Ishikawa (cell line): ENCODE measurements around the gene ASH1L.

ENCODE experiments used
- CEBPB ChIP-seq: IDR thresholded peaks from 2 replicates; pipeline ENCODE4 v1.6.1; 2012
- CREB1 ChIP-seq: IDR thresholded peaks from 2 replicates; pipeline ENCODE4 v1.6.1; 2012; ENCODE audit warnings: low read depth
- EGR1 ChIP-seq: IDR thresholded peaks from 2 replicates; pipeline ENCODE4 v1.6.1; 2012
- EP300 ChIP-seq: IDR thresholded peaks from 2 replicates; pipeline ENCODE4 v1.6.1; 2012; ENCODE audit warnings: borderline replicate concordance
- FOXM1 ChIP-seq: IDR thresholded peaks from 2 replicates; pipeline ENCODE4 v1.6.1; 2012; ENCODE audit warnings: low read depth, borderline replicate concordance
- MAX ChIP-seq: IDR thresholded peaks from 2 replicates; pipeline ENCODE4 v1.6.1; 2012
- NFIC ChIP-seq: IDR thresholded peaks from 2 replicates; pipeline ENCODE4 v1.6.1; 2012
- RAD21 ChIP-seq: IDR thresholded peaks from 2 replicates; pipeline ENCODE4 v1.6.1; 2012; ENCODE audit warnings: low read depth
- REST ChIP-seq: IDR thresholded peaks from 2 replicates; pipeline ENCODE4 v1.6.1; 2012; ENCODE audit warnings: low read depth, mild to moderate bottlenecking
- TAF1 ChIP-seq: IDR thresholded peaks from 2 replicates; pipeline ENCODE4 v1.6.1; 2012; ENCODE audit warnings: low read depth, mild to moderate bottlenecking
- TCF12 ChIP-seq: IDR thresholded peaks from 2 replicates; pipeline ENCODE4 v1.6.1; 2012; ENCODE audit warnings: low read depth
- TEAD4 ChIP-seq: IDR thresholded peaks from 2 replicates; pipeline ENCODE4 v1.6.1; 2012
- USF1 ChIP-seq: IDR thresholded peaks from 2 replicates; pipeline ENCODE4 v1.6.1; 2012
- YY1 ChIP-seq: IDR thresholded peaks from 2 replicates; pipeline ENCODE4 v1.6.1; 2012; ENCODE audit warnings: low read depth
- ZBTB7A ChIP-seq: IDR thresholded peaks from 2 replicates; pipeline ENCODE4 v1.6.1; 2012; ENCODE audit warnings: low read depth

ASH1L gene

GRCh38 chr1:155300553-155301329 lies 261.9 kb downstream of the ASH1L start:
- TF ChIP-seq ZBTB7A, result no peak

GRCh38 chr1:155300024-155300423 lies 262.6 kb downstream of the ASH1L start:
- TF ChIP-seq FOXM1 (no peak), NFIC (no peak), TAF1 (no peak), CEBPB (no peak), MAX (no peak), EGR1 (no peak)

GRCh38 chr1:155297384-155297783 lies 265.2 kb downstream of the ASH1L start:
- no peak for TF ChIP-seq FOXM1
- TF ChIP-seq EP300, result no peak
- no peak for TF ChIP-seq MAX
- TF ChIP-seq ZBTB7A, result no peak
- no peak for TF ChIP-seq YY1

- no peak for TF ChIP-seq CEBPB
- TF ChIP-seq EP300, result no peak
Observed at GRCh38 chr1:155296661-155297060, 265.9 kb downstream of the ASH1L start.

GRCh38 chr1:155295942-155296267 lies 266.7 kb downstream of the ASH1L start:
- no peak for TF ChIP-seq TAF1
- no peak for TF ChIP-seq CREB1
- no peak for TF ChIP-seq YY1
- TF ChIP-seq TCF12, result no peak
- TF ChIP-seq FOXM1, result no peak
- TF ChIP-seq NFIC, result no peak
- no peak for TF ChIP-seq CEBPB
- TF ChIP-seq TEAD4, result no peak
- no peak for TF ChIP-seq EGR1
- TF ChIP-seq EP300, result no peak
- TF ChIP-seq REST, result no peak
- no peak for TF ChIP-seq USF1
- TF ChIP-seq RAD21, result no peak

GRCh38 chr1:155295183-155295941 lies 267.2 kb downstream of the ASH1L start:
- no peak for TF ChIP-seq YY1
- no peak for TF ChIP-seq EGR1
- TF ChIP-seq CEBPB, result no peak
- TF ChIP-seq MAX, result no peak
- no peak for TF ChIP-seq TCF12
- no peak for TF ChIP-seq TEAD4

- TF ChIP-seq REST (no peak), EP300 (no peak), TCF12 (no peak), TEAD4 (no peak), CEBPB (no peak), ZBTB7A (no peak), MAX (no peak), NFIC (no peak), FOXM1 (no peak), USF1 (no peak), EGR1 (no peak), CREB1 (no peak), YY1 (no peak), RAD21 (no peak), TAF1 (no peak)
Observed at GRCh38 chr1:155294520-155295182, 268.0 kb downstream of the ASH1L start.
